ENCODE data around the gene MYO16.

Gene MYO16

GRCh38 chr13:108828086-108828815 lies 198.8 kb downstream of the MYO16 start:
- no peak for TF ChIP-seq CTCF (IDR thresholded peaks at IDR 0.05; ENCODE audit: insufficient read depth, low read depth, low read length, missing control alignments)
- no peak overlapping the region for H3K4me3 ChIP-seq (ENCODE audit: low read depth, low read length)
- DNase-seq (ENCODE audit: low read depth), result no peak

- no peak for DNase-seq (ENCODE audit: low read depth)
- TF ChIP-seq CTCF (IDR thresholded peaks at IDR 0.05; ENCODE audit: insufficient read depth, low read depth, low read length, missing control alignments), result no peak
- H3K4me3 ChIP-seq (ENCODE audit: low read depth, low read length), result no peak overlapping the region
Observed at GRCh38 chr13:108830916-108831315, 201.5 kb downstream of the MYO16 start.

GRCh38 chr13:108833531-108833930 lies 204.1 kb downstream of the MYO16 start:
- DNase-seq (ENCODE audit: low read depth), result no peak
- no peak for TF ChIP-seq CTCF (IDR thresholded peaks at IDR 0.05; ENCODE audit: insufficient read depth, low read depth, low read length, missing control alignments)
- H3K4me3 ChIP-seq (ENCODE audit: low read depth, low read length), result no peak overlapping the region

- no peak overlapping the region for H3K4me3 ChIP-seq (ENCODE audit: low read depth, low read length)
- no peak for TF ChIP-seq CTCF (IDR thresholded peaks at IDR 0.05; ENCODE audit: insufficient read depth, low read depth, low read length, missing control alignments)
- DNase-seq (ENCODE audit: low read depth), result no peak
Observed at GRCh38 chr13:108834193-108834592, 204.8 kb downstream of the MYO16 start.

GRCh38 chr13:108835083-108835482 lies 205.7 kb downstream of the MYO16 start:
- DNase-seq (ENCODE audit: low read depth), result no peak
- no peak overlapping the region for H3K4me3 ChIP-seq (ENCODE audit: low read depth, low read length)
- TF ChIP-seq CTCF (IDR thresholded peaks at IDR 0.05; ENCODE audit: insufficient read depth, low read depth, low read length, missing control alignments), result no peak

- no peak for TF ChIP-seq CTCF (IDR thresholded peaks at IDR 0.05; ENCODE audit: insufficient read depth, low read depth, low read length, missing control alignments)
- H3K4me3 ChIP-seq (ENCODE audit: low read depth, low read length), result no peak overlapping the region
- DNase-seq (ENCODE audit: low read depth), result no peak
Observed at GRCh38 chr13:108850691-108851090, 221.3 kb downstream of the MYO16 start.

GRCh38 chr13:108851660-108852059 lies 222.2 kb downstream of the MYO16 start:
- TF ChIP-seq CTCF (IDR thresholded peaks at IDR 0.05; ENCODE audit: insufficient read depth, low read depth, low read length, missing control alignments), result no peak
- no peak overlapping the region for H3K4me3 ChIP-seq (ENCODE audit: low read depth, low read length)
- DNase-seq (ENCODE audit: low read depth), result no peak
